GM21526 (cell line): Measurements from ENCODE around the gene MAP7D1.
"Not testable (repeated sequence)": the region's sequence is repeated elsewhere in the genome, so short reads cannot be mapped to it uniquely, and the experiment has no call there.

Source experiments
- ATAC-seq: cut with Tn5 transposase; IDR thresholded peaks from one replicate; pipeline ENCODE4 v1.9.1; 2021; ENCODE audit warnings: moderate library complexity; ENCODE audit not compliant: unreplicated experiment, low FRiP score

Gene MAP7D1

DNA sequence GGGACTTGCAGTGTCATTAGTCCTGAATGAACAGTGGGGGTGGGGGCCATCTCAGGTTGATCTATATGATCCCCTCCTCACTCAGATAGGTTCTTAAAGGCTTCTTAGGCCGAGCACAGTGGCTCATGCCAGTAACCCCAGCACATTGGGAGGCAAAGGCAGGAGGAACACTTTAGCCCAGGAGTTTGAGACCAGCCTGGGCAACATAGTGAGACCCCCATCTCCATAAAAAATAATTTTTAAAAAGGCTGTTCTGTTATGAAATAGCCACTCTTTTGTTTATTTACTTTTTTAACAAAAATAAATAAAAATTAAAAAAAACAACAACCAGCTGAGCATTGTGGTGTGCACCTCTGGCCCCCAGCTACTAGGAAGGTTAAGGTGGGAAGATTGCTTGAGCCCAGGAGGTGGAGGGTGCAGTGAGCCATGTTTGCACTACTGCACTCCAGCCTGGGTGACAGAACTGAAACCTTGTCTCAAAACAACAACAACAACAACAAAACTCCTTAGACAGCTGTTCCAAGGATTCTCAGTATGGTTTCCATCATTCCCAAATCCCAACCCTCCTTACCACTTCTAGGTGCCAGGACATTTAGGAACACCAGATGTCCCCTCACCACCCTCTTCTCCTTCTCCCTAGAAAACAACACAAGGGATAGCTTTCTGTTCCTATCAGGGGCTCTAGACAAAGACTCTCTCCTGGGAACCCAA lies 4.7 kb upstream of the MAP7D1 start:
- ATAC-seq = no peak

DNA sequence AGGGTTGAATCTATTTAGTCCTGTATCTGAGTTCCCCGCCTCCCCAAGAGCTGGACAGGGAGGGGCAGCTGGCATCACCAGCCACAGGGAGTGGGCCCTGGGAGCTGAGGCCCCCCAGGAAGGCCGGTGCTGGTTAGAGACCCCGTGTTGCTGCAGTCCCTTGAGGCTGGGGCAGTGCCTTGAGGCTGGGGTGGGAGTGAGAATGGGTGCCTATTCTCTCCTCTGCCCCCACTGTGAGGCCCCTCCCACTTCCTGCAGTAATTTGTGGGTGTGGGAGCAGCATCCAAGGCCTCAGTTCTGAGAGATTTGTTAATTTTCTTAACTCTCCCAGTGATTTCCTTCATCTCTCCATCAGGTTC lies 4.1 kb upstream of the MAP7D1 start:
- no peak for ATAC-seq

DNA sequence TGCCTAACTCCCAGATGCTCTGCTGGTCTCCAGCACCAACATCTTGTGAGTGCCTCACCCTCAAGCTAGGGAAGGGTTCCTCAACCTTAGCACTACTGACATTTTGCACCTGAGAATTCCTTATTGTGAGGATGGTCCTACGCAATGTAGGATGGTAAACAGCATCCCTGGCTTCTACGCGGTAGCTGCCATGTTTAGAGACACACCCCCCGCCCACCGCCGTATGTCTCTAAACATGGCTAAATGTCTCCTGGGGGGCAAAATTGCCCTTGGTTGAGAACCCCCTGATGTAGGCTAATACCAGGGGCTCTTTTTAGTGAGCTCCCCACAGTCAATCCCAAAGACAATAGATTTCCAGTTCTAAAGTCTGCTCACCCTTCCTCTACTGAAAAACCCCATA lies 2.5 kb upstream of the MAP7D1 start:
- no peak for ATAC-seq

DNA sequence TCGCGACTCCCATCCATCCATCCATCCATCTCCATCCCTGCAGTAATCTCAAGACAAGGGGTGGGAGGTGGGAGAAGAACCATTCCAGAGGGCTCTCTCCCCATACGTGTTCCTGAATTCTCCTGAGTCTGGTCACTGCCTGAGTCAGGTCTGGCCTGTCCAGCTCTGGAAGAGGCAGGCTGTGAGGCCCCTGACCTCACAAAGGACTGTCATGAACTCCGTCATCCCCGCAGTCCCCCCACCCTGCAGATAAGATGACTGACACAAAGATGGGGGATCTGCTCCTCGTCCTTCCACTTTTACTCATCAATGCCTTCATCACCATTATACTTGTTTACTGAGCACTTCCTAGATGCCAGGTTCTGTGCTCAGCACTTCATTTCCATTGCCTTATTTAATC lies 1.6 kb upstream of the MAP7D1 start:
- no peak for ATAC-seq

DNA sequence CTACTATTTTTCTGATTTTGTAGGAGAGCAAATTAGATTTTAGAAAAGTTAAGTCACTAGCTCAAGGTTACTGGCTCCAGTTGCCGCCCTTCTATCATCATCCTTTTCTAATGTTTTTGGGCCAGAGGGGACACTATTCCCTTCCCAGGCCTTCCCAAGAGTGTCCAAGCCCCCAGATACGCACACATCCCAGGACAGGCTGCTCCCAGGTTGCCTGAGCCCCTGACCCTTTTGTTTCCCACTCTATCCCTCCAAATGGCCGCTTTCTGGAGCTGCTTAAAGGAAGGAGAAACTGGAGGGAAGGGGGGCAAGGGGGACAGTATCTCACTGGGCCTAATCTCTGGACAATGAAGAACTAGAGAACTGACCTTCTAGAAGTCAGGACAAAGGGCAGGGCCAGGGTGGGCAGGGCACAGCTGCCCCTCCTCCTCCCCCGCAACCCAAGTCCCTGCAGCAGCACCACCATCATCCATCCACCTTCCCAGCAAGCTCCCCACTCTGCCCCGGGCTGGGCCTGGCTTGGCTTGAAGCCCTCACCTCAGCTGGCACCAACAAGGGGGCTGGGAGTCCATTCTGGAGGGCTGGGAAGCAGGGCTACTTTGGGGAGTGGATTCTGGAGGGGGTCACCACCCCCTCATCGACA lies 1.1 kb upstream of the MAP7D1 start:
- no peak for ATAC-seq

DNA sequence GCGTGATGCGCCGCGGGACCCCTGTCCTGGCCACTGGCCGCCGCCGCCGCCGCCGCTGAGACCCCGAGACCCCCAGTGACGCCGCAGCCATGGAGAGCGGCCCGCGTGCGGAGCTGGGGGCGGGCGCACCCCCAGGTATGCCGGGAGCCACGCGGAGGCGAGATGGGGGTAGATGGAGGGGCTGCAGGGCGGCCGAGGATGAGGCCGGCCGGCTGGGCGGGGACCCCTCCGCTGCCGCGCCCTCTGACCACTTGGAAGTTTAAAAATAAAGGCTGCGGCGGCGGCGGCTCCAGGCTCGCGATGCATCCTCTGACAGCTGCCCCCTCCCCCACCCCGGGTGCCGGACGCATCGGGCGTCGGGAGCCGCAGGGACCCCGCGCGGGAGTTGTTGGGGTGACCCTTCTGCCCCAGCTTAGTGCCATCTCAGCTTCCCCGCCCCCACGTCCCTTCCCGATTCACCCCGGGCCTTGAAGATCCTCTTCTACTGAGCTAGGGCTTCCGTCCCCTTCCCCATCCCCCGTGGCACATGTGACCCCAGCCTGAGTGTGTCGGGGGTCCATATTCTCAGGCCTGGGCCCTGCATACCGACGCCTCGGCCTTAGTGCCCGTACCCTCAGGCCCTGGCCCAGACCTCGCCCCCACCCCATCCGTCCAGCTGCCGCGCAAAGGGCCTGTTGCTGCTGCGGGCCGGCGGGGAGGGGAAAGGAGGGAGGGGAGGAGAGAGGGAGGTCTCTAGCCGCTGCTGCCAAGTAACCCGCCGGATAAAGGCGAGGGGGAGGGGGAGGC lies 562 bp downstream of the MAP7D1 start:
- ATAC-seq = no peak

DNA sequence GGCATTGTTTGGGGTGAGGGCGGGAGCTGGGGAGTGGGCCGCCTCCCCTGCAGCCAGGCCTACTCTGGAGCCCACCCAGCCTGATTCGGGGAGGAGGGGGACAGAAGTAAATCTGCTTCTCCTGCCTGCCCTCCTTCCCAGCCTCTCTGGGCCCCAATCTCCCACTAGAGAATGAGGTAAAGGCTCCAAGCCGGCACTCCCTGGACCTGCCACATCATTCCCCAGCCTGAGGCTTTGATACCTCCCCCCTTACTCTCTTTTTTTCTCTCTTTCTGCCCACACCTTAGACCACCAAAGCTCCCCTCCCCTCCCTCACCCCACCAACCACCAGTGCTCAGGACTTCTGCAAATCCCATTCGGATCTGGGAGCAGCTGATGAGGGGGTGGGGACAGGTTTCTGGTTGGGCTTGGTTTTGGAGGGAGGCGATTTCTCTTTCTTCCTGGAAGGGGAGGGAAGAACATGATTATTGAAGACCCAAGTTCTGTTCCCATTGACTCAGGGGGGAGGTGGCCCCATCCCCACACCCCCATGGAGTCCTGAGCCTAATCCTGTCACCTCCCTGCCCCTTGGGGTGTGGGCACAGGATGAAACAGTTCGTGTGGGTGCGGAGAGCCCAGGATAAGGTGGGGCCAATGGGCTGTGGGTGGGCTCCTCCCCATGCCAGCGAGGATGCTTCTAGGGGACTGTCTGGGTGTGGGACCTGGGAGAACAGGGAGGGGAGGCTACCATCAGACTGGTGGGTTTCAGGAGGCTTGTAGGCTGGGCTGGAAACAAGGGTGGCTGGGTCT lies 1.3 kb downstream of the MAP7D1 start:
- ATAC-seq = no peak

DNA sequence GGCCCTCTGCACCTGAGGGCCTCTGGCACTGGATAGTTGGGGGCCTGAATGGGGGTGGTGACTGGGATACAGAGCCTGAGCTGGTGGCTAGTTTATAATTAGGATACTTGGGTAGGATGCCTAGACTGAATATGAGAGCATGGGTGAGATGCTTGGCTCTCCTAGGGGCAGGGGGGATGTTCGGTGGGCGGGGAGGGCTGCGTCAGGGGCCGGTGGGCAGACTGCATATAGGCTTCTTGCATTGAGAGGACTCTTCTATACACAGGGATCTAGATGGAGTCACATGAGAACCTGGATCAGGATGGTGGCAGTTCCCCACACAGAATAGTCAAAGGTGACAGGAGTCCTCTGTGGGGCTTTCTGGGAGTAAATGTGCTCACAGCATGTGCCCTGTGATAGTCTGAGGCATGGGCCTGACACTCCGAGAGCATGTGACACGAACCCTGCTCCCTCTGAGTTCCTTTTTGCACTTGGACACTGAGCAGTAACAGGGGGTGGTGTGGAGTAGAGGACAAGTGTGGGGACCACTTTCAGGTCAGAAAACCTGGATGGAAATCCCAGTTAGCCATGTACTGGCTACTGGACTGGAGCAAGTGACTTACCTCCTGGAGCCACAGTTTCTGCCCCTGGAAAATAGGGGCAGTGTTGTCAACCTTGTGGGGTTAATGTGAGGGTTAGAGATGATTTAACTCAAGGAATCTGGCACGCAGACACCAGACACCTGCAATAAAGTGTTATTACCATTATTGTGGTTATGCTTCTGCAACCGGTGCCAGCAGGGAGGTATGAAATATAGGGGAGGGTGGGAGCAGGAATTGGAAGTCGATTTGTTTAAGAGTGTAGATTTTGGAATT lies 2.2 kb downstream of the MAP7D1 start:
- no peak for ATAC-seq

DNA sequence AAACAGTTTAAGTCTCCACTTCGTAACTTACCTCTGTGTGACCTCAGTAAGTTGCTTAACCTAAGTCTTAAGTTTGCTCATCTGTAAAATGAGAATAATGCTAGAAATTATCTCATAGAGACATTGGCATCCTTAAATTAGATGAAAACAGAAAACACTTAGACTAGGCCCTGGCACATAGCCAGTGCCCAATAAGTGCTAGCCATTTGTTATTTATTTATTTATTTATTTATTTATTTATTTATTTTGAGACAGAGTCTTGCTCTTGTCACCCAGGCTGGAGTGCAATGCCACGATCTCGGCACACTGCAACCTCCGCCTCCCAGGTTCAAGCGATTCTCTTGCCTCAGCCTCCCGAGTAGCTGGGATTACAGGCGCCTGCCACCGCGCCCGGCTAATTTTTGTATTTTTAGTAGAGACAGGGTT lies 2.9 kb downstream of the MAP7D1 start:
- ATAC-seq = not testable (repeated sequence)

DNA sequence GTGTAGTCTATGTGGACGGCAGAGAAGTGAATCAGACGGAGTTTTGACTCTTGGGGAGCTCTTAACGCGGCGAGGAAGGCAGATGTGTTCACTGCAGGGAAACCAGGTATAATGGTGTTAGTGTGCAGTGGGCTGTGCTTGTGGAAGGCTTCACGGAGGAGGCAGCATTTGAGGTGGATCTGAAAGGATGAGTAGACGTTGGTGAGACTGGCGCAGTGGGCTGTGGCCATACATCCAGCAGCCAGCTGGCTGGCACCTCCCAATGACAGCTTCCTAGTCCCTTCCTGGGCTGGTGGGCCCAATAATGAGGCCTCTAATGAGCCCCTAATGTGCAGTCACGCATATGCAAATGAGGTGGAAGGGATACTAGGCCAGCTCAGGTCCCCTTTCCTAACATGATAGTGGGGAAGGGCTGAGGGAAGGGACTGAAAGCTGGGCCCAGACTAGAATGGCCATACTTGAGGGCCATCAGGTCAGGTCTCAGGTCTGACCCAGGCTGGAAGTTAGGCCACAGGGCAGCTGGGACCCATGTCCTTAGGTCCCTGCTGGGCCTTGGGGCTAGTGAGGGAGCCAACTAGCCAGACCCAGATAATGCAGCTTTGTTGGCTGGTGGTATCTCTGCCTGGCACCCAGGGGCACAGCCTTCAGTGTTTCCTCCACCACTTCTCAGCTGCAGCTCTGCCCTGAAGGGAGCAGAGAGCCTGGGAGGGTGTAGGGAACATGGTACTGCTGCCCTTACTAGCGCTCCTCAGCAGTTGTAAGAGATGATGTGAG lies 3.8 kb downstream of the MAP7D1 start:
- no peak for ATAC-seq

DNA sequence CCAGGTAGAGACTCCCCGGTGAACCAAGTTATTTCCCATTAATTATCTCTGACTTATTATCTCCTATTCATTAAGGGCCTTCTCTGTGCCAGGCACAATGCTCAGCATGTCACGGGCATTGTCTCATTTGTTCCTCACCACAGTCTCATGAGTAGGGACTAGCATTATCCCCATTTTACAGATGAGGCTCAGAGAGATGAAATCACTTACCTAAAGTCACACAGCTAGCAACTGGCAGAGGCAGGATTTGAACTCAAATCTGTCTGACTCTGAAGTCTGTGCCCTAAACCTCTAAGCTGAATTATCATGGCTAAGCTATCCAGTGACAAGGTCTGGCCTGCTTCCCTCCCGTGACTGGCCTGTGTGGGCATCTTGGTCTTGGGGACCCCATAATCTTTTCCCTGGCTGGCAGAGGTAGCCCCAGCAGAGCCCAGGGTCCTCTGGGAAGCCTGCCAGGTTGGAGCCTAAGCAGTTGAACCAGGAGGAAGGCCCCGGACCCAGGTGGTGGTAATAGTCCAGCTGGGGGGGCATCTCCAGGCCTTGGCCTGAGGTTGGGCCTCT lies 4.5 kb downstream of the MAP7D1 start:
- no peak for ATAC-seq

DNA sequence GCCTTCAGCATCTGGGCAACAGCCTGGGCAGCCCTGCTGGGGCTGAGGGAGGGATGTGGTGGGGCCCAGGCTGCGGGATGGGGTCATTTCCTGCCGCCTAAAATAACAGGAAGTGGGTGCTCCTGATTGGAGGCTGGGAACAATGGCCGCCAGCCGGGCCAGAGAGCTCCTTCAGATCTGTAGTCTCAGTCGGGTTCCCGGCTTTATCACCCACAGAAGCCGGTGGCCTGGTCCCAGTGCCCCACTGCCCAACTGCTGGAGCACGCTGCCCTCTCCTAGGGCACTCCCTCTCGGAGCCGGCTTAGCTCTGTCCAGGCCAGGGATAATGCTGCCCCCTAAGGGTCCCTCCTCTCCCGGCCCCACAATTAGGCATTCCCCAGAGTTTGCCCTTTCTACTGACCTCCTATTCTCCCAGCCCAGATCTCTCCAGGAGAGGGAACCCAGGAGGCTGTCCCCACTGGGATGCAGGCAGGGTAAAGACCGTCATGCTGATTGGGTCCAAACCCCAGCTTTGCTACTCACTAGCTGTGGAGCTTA lies 5.1 kb downstream of the MAP7D1 start:
- no peak for ATAC-seq

DNA sequence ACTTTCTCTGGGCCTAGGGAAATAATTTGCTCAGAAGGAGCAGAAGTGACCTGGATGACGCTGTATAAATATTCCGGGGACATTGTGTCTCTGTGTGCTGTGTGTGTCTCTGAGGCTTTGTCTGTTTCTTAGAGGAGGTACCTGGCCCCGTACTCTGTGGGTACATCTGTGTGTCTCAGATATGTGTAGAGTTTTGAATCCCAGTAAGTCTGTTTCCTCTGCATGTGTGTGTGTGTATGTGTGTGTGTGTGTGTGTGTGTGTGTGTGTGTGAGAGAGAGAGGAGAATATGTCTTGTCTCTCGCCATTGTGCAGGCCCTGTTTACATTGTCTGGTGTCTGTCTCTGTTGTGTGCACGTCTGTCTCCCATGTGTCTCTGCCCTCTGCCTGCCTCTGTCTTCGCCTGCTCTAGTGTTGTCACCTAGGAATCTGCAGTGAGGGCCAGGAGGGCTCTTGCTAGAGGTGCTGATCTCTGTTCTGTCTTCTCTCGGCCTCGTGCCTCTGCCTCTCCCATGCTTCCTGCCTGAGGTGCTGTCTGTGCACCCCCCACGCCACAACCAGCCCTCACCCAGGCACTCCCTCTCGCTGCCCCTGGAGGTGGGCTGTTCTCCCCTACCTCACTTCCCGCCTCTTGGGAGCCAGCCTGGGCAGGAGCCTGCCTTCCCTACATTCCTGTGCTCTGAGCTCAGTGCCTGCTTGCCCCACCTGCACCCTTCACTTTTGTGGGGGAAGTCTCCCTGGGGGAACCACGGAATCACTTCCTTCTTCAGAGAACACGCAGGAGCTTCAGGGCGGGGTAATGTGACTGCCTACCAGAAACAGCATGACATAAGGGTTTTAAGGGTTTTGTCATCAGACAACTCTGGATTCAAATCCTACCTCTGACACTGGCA lies 5.9 kb downstream of the MAP7D1 start:
- ATAC-seq = no peak

DNA sequence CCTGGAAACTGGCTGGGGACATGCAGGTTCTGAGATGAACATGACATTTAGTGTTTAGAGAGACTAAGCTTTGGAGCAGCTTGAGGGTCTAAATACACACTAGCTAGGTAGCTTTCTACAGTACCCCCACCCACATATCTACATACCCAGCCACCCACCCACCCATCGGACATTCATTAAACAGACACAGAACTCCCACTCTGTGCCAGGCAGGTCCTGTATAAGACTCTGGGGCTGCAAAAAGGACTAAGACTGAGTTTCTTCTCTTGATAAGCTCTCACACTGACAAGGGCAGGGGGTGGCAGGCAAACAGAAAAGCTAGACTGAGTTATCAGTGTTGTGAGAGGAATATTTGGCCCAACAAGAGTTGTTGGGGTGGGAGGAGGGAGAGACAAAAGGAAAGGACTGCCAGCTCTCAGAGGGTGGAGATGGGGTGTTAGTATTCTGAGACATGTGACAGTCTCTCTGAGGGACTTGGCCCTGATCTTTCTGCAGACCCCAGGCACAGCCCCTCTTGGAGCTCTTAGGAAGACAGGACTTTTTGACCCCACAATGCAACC lies 6.8 kb downstream of the MAP7D1 start:
- ATAC-seq = no peak

DNA sequence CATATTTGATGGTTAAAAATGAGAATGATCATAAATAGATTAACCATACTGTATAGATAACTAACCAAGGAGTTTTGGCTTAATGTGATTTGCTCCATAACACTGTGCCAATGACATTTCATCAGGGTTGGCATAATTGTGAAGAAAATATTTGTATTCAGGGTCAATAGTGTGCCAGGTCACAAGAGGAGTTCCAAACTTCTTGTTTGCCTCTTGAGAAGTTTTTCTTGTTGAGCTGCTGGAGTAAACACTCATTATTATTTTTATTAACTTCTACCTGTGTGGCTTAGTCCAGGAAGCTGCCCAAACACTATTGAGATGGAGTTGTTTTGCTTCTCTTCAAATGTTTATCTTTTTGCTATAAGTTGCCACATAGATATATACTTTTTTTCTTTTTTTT lies 7.5 kb downstream of the MAP7D1 start:
- no peak for ATAC-seq

DNA sequence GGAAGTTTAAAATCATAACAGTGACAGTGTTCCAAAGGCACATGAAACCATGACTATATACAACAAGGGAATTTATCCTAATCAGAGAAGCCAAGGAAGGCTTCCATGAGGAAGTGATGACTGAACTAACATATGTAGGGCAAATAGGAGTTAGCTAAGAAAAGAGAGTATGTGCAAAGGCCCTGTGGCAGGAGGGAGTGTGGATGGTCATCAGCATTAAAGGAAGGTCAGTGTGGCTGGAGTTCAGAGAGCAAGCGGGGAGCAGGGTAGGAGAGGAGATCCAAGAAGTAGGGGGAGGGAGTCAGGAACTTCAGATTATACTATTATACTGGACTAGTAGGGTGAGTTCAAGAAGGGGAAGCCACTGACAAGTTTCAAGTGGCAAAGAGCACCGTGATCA lies 8.4 kb downstream of the MAP7D1 start:
- no peak for ATAC-seq

DNA sequence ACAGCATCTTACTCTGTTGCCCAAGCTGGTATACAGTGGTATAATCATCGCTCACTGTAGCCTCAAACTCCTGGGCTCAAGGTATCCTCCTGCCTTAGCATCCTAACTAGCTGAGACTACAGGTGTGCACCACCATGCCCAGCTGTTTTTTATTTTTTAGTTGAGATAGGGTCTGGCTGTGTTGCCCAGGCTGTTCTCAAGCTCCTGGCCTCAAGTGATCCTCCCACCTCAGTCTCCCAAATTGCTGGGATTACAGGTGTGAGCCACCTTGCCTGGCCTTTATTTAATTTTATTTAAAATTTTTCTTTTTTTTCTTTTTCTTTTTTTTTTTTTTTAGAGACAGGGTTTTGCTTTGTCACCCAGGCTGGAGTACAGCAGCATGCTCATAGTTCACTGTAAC lies 9.2 kb downstream of the MAP7D1 start:
- no peak for ATAC-seq
